ENCODE measurements around the gene ACSL3.

- TF ChIP-seq CTCF (IDR thresholded peaks at IDR 0.05) (no peak), MXD4 (CRISPR knock-in tag; IDR thresholded peaks at IDR 0.05; ENCODE audit: borderline replicate concordance) (no peak), ZNF317 (CRISPR knock-in tag; IDR thresholded peaks at IDR 0.05; ENCODE audit: borderline replicate concordance, low read depth) (no peak), CREB1 (CRISPR knock-in tag; IDR thresholded peaks at IDR 0.05) (no peak), SMAD3 (CRISPR knock-in tag; IDR thresholded peaks at IDR 0.05; ENCODE audit: borderline replicate concordance) (no peak), NFYB (CRISPR knock-in tag; conservative IDR thresholded peaks at IDR 0.05; ENCODE audit: low read depth) (no peak), ZNF416 (CRISPR knock-in tag; IDR thresholded peaks at IDR 0.05) (no peak), USF2 (CRISPR knock-in tag; IDR thresholded peaks at IDR 0.05) (no peak)
Observed at GRCh38 chr2:222942561-222942960, 81.7 kb downstream of the ACSL3 start.

All from WTC11 (cell line).